ENCODE measurements around the gene NLRP2B.
"Not testable (repeated sequence)": the region's sequence is repeated elsewhere in the genome, so short reads cannot be mapped to it uniquely, and the experiment has no call there.

The NLRP2B gene

GRCh38 chrX:57680160-57680559 lies at the start of gene NLRP2B:
Gene NLRP2B (minus strand): TSS chrX:57680260.
- DNase-seq (ENCODE audit: low read depth) = no peak

GRCh38 chrX:57725995-57726394 lies 45.9 kb upstream of the NLRP2B start:
- not testable (repeated sequence) for DNase-seq (ENCODE audit: low read depth)

- no peak for DNase-seq (ENCODE audit: low read depth)
Measured at GRCh38 chrX:57681341-57681740, 1.3 kb upstream of the NLRP2B start.

- DNase-seq (ENCODE audit: low read depth) = no peak
Measured at GRCh38 chrX:57678686-57679428, 1.2 kb downstream of the NLRP2B start.

- DNase-seq (ENCODE audit: low read depth) = no peak
Measured at GRCh38 chrX:57677132-57677858, 2.8 kb downstream of the NLRP2B start.

- DNase-seq (ENCODE audit: low read depth) = no peak
Measured at GRCh38 chrX:57675320-57675719, 4.7 kb downstream of the NLRP2B start.

GRCh38 chrX:57674861-57675260 lies 5.2 kb downstream of the NLRP2B start:
- no peak for DNase-seq (ENCODE audit: low read depth)

- no peak for DNase-seq (ENCODE audit: low read depth)
Measured at GRCh38 chrX:57669961-57670360, 10.1 kb downstream of the NLRP2B start.

GRCh38 chrX:57667010-57667409 lies 13.1 kb downstream of the NLRP2B start:
- no peak for DNase-seq (ENCODE audit: low read depth)

- no peak for DNase-seq (ENCODE audit: low read depth)
Measured at GRCh38 chrX:57655065-57655464, 25.0 kb downstream of the NLRP2B start.

- no peak for DNase-seq (ENCODE audit: low read depth)
Measured at GRCh38 chrX:57652705-57653104, 27.4 kb downstream of the NLRP2B start.

- DNase-seq (ENCODE audit: low read depth) = no peak
Measured at GRCh38 chrX:57651169-57651919, 28.7 kb downstream of the NLRP2B start.

- DNase-seq (ENCODE audit: low read depth) = no peak
Measured at GRCh38 chrX:57647020-57647419, 33.0 kb downstream of the NLRP2B start.

GRCh38 chrX:57643698-57644097 lies 36.4 kb downstream of the NLRP2B start:
- no peak for DNase-seq (ENCODE audit: low read depth)

- no peak for DNase-seq (ENCODE audit: low read depth)
Measured at GRCh38 chrX:57641338-57641737, 38.7 kb downstream of the NLRP2B start.

GRCh38 chrX:57640674-57641016 lies 39.4 kb downstream of the NLRP2B start:
- DNase-seq (ENCODE audit: low read depth) = no peak

GRCh38 chrX:57629438-57629837 lies 50.6 kb downstream of the NLRP2B start:
- not testable (repeated sequence) for DNase-seq (ENCODE audit: low read depth)
